ENCODE measurements around the gene ARHGAP32. TPM values are rescaled to one million over a fixed set of nuclear protein-coding genes. Genes with fewer than 3 reads are reported as not detected.

ARHGAP32 gene
- total RNA-seq, 4 donors from 2014 or later: 41.3 to 108 (median 101) TPM

DNA sequence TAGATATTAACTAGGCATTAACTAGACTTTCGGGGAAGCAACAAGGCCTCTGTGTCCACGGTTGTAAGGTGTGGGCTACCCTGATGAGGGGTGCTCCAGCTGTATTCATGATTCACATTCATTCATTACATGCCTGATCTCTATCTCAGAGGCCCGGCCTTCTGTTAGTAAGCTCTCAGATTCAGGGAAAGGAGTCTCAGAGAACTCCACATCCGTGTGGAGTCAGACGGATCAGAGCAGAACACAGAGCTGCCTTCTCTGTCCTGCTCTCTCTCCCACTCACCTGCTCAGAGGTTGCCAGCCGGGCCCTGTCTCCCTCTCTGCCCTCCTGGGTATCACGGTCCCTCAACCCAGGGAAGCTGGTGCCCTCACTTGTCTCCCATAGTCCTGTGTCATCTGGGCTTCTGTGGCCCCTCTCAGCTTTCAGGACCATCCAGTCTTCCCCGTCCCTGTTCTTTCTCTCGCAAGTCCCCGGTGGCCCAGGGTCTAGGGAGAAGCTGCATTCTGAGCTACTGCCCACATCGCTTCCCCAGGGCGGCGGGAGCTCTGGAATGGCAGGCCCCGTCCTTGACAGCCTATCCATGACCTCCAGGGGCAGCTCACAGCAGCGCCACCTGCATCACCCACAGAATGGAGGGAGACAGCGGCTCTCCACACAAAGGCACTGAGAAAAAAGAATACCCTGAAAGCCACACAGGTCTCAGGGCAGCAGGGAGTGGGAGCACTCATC, 253.8 kb downstream of the ARHGAP32 start:
- H3K27me3 ChIP-seq: no peaks in the 10 kb centered on the region
- no peak for TF ChIP-seq POLR2A (IDR thresholded peaks at IDR 0.05)
- TF ChIP-seq, protein P1, sequence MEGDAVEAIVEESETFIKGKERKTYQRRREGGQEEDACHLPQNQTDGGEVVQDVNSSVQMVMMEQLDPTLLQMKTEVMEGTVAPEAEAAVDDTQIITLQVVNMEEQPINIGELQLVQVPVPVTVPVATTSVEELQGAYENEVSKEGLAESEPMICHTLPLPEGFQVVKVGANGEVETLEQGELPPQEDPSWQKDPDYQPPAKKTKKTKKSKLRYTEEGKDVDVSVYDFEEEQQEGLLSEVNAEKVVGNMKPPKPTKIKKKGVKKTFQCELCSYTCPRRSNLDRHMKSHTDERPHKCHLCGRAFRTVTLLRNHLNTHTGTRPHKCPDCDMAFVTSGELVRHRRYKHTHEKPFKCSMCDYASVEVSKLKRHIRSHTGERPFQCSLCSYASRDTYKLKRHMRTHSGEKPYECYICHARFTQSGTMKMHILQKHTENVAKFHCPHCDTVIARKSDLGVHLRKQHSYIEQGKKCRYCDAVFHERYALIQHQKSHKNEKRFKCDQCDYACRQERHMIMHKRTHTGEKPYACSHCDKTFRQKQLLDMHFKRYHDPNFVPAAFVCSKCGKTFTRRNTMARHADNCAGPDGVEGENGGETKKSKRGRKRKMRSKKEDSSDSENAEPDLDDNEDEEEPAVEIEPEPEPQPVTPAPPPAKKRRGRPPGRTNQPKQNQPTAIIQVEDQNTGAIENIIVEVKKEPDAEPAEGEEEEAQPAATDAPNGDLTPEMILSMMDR (IDR thresholded peaks at IDR 0.05): no peak
- no peak for DNase-seq
- H3K27ac ChIP-seq: no peak overlapping the region
- H3K9me3 ChIP-seq: no peaks in the 10 kb centered on the region
- H3K4me1 ChIP-seq: no peaks in the 10 kb centered on the region
- no peaks in the 10 kb centered on the region for H3K36me3 ChIP-seq
- no peak overlapping the region for H3K4me3 ChIP-seq

DNA sequence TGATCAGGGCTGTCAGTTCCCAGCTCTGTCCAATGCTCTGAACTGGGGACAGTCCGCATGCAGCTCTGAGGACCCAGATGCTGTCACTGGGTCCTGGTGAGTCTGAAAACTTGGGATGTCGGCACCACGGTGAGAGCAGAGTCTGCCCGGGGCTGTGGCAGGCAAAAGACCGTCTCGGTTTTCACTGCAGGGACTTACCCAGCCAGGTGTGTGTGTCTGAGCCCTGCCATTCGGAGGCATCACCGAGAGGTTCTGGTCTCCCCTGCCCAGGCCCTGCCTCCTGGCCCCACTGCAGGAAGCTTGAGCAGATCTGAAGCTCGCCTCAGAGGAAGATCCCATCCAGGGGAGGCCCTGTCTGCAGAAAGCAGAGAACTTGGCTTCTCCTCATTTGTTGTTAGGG, 254.6 kb downstream of the ARHGAP32 start:
- no peaks in the 10 kb centered on the region for H3K36me3 ChIP-seq
- DNase-seq: no peak
- H3K27me3 ChIP-seq: no peaks in the 10 kb centered on the region
- no peaks in the 10 kb centered on the region for H3K9me3 ChIP-seq
- TF ChIP-seq, protein P1 (IDR thresholded peaks at IDR 0.05): no peak
- TF ChIP-seq POLR2A (IDR thresholded peaks at IDR 0.05): no peak
- H3K27ac ChIP-seq: no peak overlapping the region
- H3K4me3 ChIP-seq: no peak overlapping the region
- no peaks in the 10 kb centered on the region for H3K4me1 ChIP-seq

DNA sequence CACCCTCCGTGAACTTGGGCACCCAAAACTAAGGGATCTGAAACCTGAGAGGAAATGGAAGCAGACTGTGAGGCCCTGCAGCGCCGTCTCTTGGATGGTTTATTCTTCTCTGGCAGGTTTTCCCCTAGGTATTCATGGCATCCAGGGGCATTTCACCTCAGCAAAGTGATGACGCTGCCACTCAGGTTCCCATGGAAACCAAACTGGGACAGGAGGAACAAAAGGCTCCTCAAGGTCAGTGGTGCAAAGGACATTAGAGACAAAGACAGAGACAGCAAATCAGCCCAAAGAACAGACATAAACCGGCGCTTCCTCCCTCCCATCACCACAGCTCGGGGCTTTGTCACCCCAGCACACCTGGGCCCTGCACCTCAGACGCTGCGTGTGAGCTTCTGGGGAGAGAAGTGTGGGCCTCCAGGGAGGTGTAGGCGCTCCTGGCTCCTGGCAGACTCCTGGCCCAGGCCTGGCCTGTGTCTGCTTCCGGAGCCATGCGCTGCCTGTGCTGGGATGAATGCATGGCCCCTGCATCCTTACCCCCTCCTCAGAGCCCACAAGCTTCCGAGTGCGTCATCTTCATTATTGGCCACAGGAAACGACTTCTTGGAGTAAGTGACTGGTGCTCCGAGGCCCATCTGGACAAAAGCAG, 255.4 kb downstream of the ARHGAP32 start:
- Histone ChIP-seq H3K27me3 (no peaks in the 10 kb centered on the region), H3K9me3 (no peaks in the 10 kb centered on the region), H3K36me3 (no peaks in the 10 kb centered on the region), H3K27ac (no peak overlapping the region), H3K4me3 (no peak overlapping the region), H3K4me1 (no peaks in the 10 kb centered on the region)
- no peak for DNase-seq
- TF ChIP-seq, protein P1 (IDR thresholded peaks at IDR 0.05): no peak
- no peak for TF ChIP-seq POLR2A (IDR thresholded peaks at IDR 0.05)

DNA sequence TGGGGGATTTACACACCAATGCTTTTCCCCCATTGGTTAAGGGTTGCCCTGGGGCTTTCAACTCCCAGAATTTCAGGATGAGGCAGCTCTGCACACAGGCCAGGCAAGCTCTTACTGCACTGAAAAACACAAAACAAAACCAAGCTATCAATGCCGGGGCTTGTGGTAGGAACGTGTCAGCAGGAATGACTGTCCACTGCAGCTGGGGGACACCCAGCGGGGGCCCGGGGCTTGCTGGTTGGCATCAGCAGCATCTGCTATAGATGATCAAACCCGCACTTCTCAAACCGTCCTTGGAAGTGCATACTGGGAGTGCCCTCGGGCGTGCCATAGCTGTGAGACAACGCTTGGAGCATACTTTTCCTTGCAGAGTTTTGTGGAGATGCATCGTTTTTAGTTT, 257.2 kb downstream of the ARHGAP32 start:
- Histone ChIP-seq H3K9me3 (no peaks in the 10 kb centered on the region), H3K36me3 (no peaks in the 10 kb centered on the region), H3K27ac (no peak overlapping the region), H3K27me3 (no peaks in the 10 kb centered on the region), H3K4me1 (no peaks in the 10 kb centered on the region), H3K4me3 (no peak overlapping the region)
- no peak for DNase-seq
- TF ChIP-seq, protein P1 (IDR thresholded peaks at IDR 0.05): no peak
- TF ChIP-seq POLR2A (IDR thresholded peaks at IDR 0.05): no peak

DNA sequence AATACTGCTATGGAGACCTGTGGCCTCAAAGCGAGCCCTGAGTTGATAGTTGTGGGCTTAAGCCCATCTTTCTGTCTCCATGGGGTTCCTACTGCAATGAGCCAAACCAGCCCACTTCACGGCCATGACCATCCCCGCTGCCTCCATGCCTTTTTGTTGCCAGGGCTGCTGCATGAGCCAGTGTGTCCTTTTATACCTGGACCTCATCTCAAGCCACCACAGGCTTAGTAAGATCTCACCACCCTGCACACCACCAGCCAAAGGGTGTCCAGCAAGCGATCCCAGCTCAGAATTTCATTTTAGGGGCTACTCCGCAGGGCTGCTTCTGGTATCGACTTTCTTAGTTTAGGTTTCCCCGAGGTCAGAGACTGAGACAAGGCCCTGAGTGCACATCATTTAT, 257.8 kb downstream of the ARHGAP32 start:
- Histone ChIP-seq H3K36me3 (no peaks in the 10 kb centered on the region), H3K4me3 (no peak overlapping the region), H3K9me3 (no peaks in the 10 kb centered on the region), H3K4me1 (no peaks in the 10 kb centered on the region), H3K27ac (no peak overlapping the region), H3K27me3 (no peaks in the 10 kb centered on the region)
- TF ChIP-seq, protein P1 (IDR thresholded peaks at IDR 0.05): no peak
- TF ChIP-seq POLR2A (IDR thresholded peaks at IDR 0.05): no peak
- no peak for DNase-seq
